Muscle of leg (tissue), 11 donors: ENCODE measurements around the gene FHIT. TPM values are rescaled to one million over a fixed set of nuclear protein-coding genes. Genes with fewer than 3 reads are reported as not detected.

ENCODE experiments used
- DNase-seq: peaks from one replicate; pipeline ENCODE4 v3.0.0; 2013
- H3K27ac ChIP-seq: one replicate; pipeline ENCODE4 v1.5.1; 2013; ENCODE audit warnings: mild to moderate bottlenecking, low read length, control low read depth
- H3K27me3 ChIP-seq: one replicate; pipeline ENCODE4 v1.6.1; 2013; ENCODE audit warnings: low read length; ENCODE audit not compliant: control insufficient read depth, insufficient read depth
- H3K36me3 ChIP-seq: one replicate; pipeline ENCODE4 v1.6.1; 2013; ENCODE audit warnings: low read length; ENCODE audit not compliant: control insufficient read depth, insufficient read depth
- H3K4me1 ChIP-seq: one replicate; pipeline ENCODE4 v1.6.1; 2013; ENCODE audit warnings: low read length; ENCODE audit not compliant: control insufficient read depth, insufficient read depth
- H3K4me3 ChIP-seq: one replicate; pipeline ENCODE4 v1.5.1; 2013; ENCODE audit warnings: low read length, control low read depth
- H3K9me3 ChIP-seq: replicated peaks from 2 replicates; pipeline ENCODE4 v1.6.1; 2013; ENCODE audit warnings: low read depth, low read length; ENCODE audit not compliant: control insufficient read depth
- WGBS: methylation state at CpG from one replicate; pipeline ENCODE4 v1.1.5; 2013; ENCODE audit warnings: missing lambda C conversion rate; ENCODE audit not compliant: insufficient coverage; 5-methylcytosine and 5-hydroxymethylcytosine counted together
- polyA plus RNA-seq, 8 donors: library from polyadenylated mRNA; unstranded; fragments of 120-200 nt; gene quantifications; one replicate each; pipeline versions ENCODE4 v1.2.1 to v1.2.3, GENCODE V29; 2013; ENCODE audit warnings: inconsistent platforms in 1 of 8, low replicate concordance in 1 of 8; ENCODE audit not compliant: insufficient read length in 8 of 8, insufficient read depth in 1 of 8
- total RNA-seq: library from RNA; stranded (reverse); fragments of 120-200 nt; gene quantifications from one replicate; pipeline ENCODE4 v1.2.4, GENCODE V29; 2013

Gene FHIT
- total and polyA plus RNA-seq, 9 donors, result 4.1 to 8.0 (median 5.3) TPM

DNA sequence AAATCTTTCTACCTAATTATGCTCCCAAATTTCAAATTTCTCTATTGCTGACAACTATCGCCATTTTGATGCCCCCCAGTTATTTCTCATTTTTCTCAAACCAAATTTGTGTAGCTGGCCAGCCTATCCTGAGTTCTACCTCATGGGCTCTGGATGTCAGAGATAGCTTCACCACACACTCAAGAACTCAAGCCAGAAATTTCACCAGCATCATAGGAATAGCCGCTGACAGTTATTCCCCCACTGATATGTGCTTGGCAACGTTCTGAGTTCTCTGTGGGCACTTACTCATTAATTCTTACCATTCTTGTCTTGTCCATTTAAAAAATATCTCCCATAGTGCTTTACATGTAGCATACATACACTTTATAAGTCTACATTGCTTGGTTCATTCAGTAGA, 264.7 kb downstream of the FHIT start:
- 78% methylated on average over 3 of the region's 3 CpGs for WGBS
- no peak for DNase-seq

DNA sequence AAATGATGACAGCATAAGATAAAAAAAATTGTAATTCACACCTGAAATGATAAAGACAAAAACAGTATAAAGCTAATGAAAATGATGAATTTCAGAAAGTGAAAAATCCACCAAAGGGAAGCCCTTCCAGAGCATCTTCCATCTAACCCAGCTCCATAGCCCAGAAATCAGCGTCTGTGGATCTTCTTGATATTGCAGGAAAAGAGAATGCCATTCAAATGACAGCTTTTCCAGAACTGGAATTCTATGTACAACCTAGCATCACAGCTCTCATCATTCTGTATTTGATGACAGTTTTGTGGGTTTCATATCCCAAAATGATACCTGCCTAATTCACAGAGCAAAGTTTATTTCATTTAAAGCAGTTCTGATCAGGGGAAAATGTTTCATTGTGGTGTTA, 267.3 kb downstream of the FHIT start:
- WGBS, result no CpG with 5 or more reads among the region's 1 CpG

More for the DNA sequence above, 264.7 kb downstream of the FHIT start:
- H3K27me3 ChIP-seq, result no peaks in the 10 kb centered on the region
- H3K27ac ChIP-seq, result no peak overlapping the region
- H3K4me3 ChIP-seq, result no peak overlapping the region
- no peaks in the 10 kb centered on the region for H3K36me3 ChIP-seq
- peaks cover 2% of the 10 kb centered on the region for H3K9me3 ChIP-seq
- H3K4me1 ChIP-seq, result no peaks in the 10 kb centered on the region

GRCh38 chr3:60980342-60980692, 270.9 kb downstream of the FHIT start:
- Histone ChIP-seq H3K4me3 (no peak overlapping the region), H3K27me3 (no peaks in the 10 kb centered on the region), H3K9me3 (peaks cover 2% of the 10 kb centered on the region), H3K36me3 (no peaks in the 10 kb centered on the region), H3K4me1 (no peaks in the 10 kb centered on the region), H3K27ac (no peak overlapping the region)
- DNase-seq, result no peak
- WGBS, result no CpG with 5 or more reads among the region's 1 CpG

More for the DNA sequence above, 267.3 kb downstream of the FHIT start:
- Histone ChIP-seq H3K9me3 (peaks cover 2% of the 10 kb centered on the region), H3K4me1 (no peaks in the 10 kb centered on the region), H3K27me3 (no peaks in the 10 kb centered on the region), H3K36me3 (no peaks in the 10 kb centered on the region), H3K4me3 (no peak overlapping the region), H3K27ac (no peak overlapping the region)
- DNase-seq, result no peak

DNA sequence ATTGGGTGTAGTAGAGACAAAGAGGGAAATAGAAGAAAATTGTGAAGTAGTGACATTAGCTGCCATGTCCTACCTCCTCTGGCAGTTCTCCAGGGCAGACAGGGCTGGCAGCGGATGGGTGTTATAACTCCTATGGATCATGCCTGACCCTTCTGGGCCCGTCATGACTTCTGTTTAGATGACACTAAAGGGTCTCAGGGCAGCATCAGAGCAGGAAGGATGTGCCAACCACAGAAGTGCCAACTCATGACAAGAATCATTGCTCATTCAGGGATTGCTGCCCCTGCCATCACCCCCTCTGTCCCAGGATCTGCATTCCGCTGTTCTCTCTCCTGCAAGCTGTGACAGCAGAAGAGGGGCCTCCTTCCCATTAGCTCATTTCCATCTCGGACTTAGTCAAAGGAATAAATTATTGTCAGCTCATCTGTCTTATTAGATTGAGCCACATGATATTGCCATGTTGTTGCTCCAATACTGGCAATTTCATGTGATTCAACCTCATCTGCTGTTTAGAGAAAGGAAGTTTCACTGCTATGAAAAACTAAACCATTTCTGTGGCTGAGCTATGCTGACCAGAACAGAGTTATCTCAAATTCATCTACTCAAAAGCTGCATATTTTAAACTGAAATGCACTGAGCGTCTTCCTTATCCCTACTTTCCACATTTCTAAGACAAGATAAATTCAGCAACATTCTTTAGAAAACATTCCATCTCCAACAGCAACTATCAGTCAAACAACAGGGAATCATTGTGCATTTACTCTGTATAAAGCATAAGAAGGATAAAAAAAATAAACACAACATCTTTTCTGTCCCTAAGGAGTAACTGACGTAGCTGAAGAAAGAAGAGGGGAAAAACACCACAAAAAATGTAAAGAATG, 271.6 kb downstream of the FHIT start:
- no peaks in the 10 kb centered on the region for H3K36me3 ChIP-seq
- no peak overlapping the region for H3K27ac ChIP-seq
- 76% methylated on average over 3 of the region's 6 CpGs for WGBS
- H3K4me3 ChIP-seq, result no peak overlapping the region
- DNase-seq, result peak; percentile 64
- H3K4me1 ChIP-seq, result no peaks in the 10 kb centered on the region
- peaks cover 2% of the 10 kb centered on the region for H3K9me3 ChIP-seq
- no peaks in the 10 kb centered on the region for H3K27me3 ChIP-seq

GRCh38 chr3:60973321-60973720, 277.9 kb downstream of the FHIT start:
- H3K4me1 ChIP-seq, result no peaks in the 10 kb centered on the region
- no CpG with 5 or more reads among the region's 1 CpG for WGBS
- DNase-seq, result no peak

GRCh38 chr3:60972599-60972998, 278.7 kb downstream of the FHIT start:
- DNase-seq, result no peak
- no peaks in the 10 kb centered on the region for H3K36me3 ChIP-seq
- H3K9me3 ChIP-seq, result peaks cover 7% of the 10 kb centered on the region
- no peak overlapping the region for H3K4me3 ChIP-seq
- no peaks in the 10 kb centered on the region for H3K27me3 ChIP-seq
- H3K4me1 ChIP-seq, result no peaks in the 10 kb centered on the region
- no peak overlapping the region for H3K27ac ChIP-seq

More at GRCh38 chr3:60973321-60973720, 277.9 kb downstream of the FHIT start:
- no peaks in the 10 kb centered on the region for H3K36me3 ChIP-seq
- H3K4me3 ChIP-seq, result no peak overlapping the region
- H3K9me3 ChIP-seq, result peaks cover 7% of the 10 kb centered on the region
- H3K27ac ChIP-seq, result no peak overlapping the region
- no peaks in the 10 kb centered on the region for H3K27me3 ChIP-seq

DNA sequence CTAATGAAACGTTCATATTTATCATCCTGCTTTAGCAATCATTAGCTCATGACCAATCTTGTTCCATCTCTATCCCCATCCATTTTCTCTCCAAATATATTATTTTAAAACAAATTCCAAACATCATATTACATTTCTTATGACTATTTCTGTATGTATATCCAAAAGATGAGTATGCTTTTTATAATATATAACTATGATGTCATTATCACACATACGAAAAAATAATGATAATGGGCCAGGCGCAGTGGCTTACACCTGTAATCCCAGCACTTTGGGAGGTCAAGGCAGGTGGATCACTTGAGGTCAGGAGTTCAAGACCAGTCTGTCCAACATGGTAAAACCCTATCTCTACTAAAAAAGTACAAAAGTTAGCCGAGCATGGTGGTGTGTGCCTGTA, 280.4 kb downstream of the FHIT start:
- Histone ChIP-seq H3K4me1 (no peaks in the 10 kb centered on the region), H3K4me3 (no peak overlapping the region), H3K27me3 (no peaks in the 10 kb centered on the region), H3K27ac (no peak overlapping the region), H3K9me3 (peaks cover 7% of the 10 kb centered on the region), H3K36me3 (no peaks in the 10 kb centered on the region)
- WGBS, result no CpG with 5 or more reads among the region's 4 CpGs
- DNase-seq, result no peak

DNA sequence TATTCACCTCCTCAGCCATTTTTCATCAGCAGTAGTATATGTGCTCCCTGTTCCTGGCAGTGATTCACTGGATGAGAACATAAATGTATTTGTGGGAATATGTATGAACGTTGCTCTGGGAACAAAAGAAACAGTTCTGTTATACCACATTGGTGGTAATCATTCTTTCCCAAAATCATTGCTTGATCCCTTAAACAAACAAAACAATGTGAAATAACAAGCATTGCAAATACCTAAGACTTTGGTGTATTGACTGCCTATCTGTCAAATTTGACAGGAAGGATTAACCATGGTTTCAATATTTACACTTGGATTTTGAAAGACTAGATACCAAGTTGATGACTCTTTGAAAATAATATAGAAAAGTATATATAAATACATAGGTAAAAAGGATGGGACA, 284.1 kb downstream of the FHIT start:
- Histone ChIP-seq H3K9me3 (no peaks in the 10 kb centered on the region), H3K27me3 (no peaks in the 10 kb centered on the region), H3K4me1 (no peaks in the 10 kb centered on the region), H3K27ac (no peak overlapping the region), H3K4me3 (no peak overlapping the region), H3K36me3 (no peaks in the 10 kb centered on the region)
- DNase-seq, result peak; percentile 39
- WGBS, result no CpG with 5 or more reads among the region's 1 CpG

DNA sequence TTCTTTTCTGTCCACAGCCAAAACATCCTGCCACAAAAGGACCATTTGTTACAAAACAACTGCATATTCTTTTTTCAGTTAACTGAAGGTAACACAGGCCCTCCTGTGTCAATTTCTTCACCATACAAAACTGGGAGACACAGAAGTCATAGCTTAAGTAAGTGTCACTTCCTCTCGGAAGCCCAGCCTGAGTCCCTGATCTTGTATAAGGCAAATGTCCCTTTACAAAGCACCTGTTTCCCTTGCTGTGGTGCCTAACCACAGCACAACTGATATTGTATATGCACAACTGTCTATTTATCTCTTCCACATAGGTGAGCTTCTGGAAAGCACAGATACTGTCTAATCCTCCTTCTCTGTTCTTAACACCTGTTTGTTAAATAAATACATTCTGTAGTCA, 293.7 kb downstream of the FHIT start:
- Histone ChIP-seq H3K4me1 (peaks cover 2% of the 10 kb centered on the region), H3K4me3 (no peak overlapping the region), H3K36me3 (no peaks in the 10 kb centered on the region), H3K9me3 (no peaks in the 10 kb centered on the region), H3K27me3 (no peaks in the 10 kb centered on the region), H3K27ac (no peak overlapping the region)
- DNase-seq, result no peak
- no CpG with 5 or more reads among the region's 1 CpG for WGBS

DNA sequence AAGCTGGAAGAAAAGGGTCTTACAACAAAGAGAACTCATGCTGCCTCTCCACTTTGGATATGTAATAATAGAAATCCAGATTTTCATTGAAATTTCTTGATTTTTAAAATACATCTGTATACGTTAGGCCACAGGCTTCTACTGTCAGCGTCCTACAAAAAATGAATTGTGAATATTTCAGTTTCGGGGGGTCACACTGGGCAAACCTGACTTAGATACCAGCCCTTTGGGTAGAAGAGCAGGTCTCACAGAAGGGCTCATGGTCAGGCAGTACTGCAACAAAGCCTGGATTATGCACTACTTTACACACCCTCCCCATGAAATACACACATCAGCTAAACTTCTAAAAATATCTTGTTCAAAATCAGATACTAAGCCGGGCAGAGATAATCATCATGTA, 294.5 kb downstream of the FHIT start:
- Histone ChIP-seq H3K4me3 (no peak overlapping the region), H3K9me3 (no peaks in the 10 kb centered on the region), H3K36me3 (no peaks in the 10 kb centered on the region), H3K4me1 (peaks cover 2% of the 10 kb centered on the region), H3K27ac (no peak overlapping the region), H3K27me3 (no peaks in the 10 kb centered on the region)
- WGBS, result 91% methylated on average over 3 of the region's 4 CpGs
- DNase-seq, result no peak
